HS-5 (cell line): Measurements from ENCODE around the gene NAT16.

Experiments used
- DNase-seq: peaks from one replicate; pipeline ENCODE4 v3.0.0-alpha.2; 2012; ENCODE audit warnings: low read depth

NAT16 gene

DNA sequence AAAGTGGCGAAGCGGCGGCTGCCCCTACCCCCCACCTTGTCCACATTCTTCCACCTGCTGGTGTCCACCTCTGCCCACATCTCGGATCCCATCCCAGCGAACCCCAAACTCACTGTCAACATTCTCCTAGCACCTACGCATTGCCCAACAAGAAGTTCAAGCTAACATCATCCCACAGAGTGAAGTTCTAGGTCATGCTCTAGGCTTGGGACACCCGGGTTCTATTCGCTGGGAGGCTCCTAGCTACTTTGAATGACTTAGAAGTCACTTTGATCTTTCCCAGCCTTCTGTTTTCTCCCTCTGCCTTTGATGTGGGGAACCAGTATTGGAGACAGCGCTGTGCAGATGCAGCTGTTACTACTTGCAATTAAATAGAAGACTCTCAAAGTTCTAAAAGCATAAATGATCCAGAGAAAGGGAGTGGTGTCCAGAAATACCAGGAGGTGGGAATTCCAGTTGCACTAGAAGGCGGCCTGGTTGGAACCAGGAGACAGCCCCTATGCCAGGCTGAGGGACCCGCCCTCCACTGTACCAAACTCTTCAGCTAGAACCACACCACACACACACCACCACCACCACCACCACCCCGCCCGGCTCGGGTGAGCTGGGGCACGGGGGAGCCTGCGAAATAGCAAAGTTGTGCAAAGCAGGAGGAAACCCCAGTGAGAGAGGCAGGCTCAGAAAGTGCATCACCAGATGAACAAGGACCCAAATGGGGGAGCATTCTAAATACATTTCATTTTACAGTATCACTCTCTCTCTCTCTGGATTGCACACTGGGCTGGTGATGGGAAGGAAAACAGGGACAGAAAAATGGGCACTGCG lies 9.3 kb downstream of the NAT16 start:
- no peak for DNase-seq

DNA sequence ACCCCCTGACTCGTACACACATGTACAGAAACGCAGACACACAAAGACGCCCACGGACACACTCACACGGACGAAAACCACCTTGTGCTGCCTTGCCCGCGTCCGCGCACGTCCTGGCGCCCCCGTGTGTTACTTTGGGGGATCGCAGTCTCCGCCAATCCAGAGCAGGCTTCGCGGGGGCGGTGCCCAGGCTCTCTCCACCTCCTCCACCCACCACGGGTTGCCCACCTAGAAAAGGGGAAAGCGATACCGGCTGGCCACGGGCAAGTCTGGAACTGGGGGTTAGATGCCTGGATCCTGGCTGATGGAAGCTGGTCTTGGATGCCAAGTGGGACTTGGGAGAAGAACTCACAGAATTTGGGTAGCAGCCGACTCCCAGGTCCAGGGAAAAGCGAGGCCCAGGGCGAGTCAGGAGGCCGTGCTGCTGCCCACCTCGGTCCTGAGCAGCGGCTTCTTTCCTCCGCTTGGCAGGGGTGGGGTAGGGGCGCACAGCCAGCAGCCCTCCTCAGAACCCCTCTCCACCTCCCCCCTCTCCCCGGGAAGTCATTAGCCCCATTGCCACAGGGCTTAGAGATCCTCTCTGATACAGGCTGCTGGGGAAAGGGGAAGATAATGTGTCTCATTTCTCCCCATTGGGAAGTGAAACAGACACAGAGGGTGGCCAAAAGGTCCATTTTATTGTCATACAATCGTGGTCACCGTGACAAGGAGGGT lies 10.1 kb downstream of the NAT16 start:
- DNase-seq = no peak

- no peak for DNase-seq
Measured at GRCh38 chr7:101169110-101169837, 10.8 kb downstream of the NAT16 start.

GRCh38 chr7:101168412-101169049 lies 11.6 kb downstream of the NAT16 start:
- DNase-seq = no peak

GRCh38 chr7:101167645-101168411 lies 12.3 kb downstream of the NAT16 start:
- DNase-seq = no peak

DNA sequence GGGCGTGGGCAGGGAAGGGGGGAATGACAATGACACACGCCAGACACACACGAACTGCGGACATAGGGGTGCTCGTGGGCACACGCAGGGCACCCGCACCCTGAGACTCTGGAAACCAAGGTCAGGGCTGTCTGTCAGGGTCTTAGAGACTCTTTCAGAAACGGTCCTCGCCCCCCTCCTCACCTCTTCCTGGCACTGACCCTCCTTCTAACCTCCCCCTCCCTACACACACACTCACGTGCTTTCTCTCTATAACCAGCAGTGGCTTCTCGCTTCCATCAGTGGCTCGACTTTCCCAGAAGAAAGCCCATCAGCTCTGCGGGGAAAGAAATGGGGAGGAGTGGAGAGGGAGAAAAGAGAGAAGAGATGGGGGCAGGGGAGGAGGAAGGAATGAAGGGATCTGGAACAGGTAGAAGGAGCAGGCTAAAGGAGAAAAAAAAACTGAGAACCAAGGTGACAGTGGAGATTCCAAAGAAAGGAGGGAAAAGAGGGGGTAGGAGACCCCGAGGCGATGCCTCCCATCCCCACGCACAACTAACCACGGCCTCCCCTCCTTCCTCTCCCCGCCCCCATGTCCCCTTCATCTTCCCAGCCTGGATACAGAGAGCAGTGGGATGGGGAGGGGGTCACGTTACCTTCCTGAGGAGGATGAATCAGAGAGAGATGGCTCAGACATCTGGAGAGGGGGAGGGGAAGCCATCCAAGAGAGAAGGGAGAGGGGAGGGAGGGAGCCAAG lies 13.0 kb downstream of the NAT16 start:
- no peak for DNase-seq

DNA sequence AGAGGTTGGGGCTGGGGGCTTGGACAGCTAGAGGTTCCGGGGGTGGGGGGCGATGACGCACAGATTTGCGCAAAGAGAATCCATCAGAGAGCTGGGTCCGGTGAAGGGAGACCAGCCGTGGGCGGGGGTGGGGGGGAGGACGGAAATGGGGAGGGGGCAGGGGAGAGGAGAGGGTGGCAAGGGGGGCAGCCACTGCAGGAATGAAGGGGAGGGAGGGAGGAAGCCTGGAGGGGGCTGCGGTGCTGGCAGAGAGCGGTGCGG lies 13.5 kb downstream of the NAT16 start:
- no peak for DNase-seq

GRCh38 chr7:101165958-101166647 lies 14.0 kb downstream of the NAT16 start:
- DNase-seq = no peak

DNA sequence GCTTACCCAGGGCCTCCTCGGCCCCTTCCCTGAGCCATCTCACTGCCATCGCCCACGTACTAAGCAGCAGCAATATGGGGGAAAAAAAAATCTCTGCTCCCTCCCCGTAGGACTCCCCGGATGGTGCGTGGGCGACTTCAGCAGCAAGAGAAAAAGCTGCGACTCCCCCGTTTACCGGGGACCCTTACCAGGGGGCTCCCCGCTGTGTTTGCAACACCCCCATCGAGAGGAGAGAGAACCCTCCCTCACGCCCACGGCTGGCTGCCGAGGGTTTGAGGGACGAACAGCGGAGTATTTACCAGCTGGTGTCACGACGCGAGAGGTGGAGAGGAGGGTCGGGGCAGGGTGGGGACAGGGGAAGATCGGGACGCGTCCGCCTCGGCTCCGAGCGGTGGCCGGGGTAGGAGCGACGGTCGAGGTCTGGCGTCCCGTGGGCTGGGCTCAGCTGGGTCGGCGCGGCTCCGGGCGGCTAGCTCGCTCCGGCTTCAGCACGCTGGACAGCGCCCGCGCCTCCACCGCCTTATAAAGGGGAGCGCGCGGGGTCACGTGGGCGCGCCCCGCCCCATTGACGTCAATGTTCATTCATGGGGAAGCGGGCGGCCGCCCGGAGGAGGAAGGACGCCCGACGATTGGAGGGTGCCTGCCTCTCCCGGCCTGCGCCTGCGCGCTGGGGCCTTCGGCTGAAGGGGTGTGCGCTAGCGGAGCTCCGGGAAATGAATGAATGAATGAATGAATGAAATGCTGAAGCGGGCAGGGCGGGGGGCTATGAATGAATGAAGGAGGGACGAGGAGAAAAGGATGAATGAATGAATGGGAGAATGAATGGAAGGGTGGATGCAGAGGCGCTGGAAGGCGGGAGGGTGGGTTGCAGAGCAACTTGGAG lies 14.8 kb downstream of the NAT16 start, which contains the start of gene VGF:
Gene VGF, minus strand, starts transcription at position 495 of the 883 bp plus-strand sequence. CDS start 726 bp downstream, outside the sequence.
- DNase-seq = no peak

DNA sequence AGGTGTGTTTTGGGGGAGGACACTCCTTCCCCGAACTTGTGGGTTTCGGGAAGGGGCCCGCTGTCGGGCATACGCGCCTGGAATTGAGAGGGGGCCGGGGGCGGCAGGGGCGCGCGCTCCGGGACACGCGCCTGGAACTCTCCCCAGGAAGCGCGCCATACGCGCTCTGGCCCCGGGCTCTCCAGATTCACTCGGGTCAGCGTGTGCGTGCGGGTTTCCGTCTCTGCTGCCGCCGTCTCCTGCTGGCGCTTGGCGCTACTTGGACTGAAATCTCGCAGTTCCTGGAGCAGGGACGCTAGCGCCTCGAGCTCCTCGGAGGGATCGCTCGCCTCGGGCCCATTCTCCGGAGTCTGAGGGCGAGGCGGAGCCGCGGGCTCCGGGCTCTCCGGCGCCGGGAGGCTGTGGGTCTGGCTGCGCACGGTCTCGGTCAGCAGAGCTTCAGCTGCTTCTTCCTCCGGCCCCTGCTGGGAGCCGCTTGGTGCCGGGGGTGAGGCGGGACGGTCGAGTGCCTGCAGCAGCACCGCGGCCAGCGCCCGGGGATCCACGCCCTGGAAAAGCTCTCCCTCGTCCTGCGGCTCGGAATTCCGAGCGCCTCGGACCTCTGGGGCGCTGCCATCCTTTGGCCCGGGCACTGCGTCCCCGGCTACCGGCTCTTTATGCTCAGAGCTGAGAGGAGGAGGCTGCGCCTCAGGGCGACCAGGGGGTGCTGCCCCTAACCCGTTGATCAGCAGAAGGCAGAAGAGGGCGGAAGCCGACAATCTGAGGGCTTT lies 15.8 kb downstream of the NAT16 start:
- no peak for DNase-seq

- no peak for DNase-seq
Measured at GRCh38 chr7:101163279-101164070, 16.6 kb downstream of the NAT16 start.

- no peak for DNase-seq
Measured at GRCh38 chr7:101162551-101163278, 17.4 kb downstream of the NAT16 start.

DNA sequence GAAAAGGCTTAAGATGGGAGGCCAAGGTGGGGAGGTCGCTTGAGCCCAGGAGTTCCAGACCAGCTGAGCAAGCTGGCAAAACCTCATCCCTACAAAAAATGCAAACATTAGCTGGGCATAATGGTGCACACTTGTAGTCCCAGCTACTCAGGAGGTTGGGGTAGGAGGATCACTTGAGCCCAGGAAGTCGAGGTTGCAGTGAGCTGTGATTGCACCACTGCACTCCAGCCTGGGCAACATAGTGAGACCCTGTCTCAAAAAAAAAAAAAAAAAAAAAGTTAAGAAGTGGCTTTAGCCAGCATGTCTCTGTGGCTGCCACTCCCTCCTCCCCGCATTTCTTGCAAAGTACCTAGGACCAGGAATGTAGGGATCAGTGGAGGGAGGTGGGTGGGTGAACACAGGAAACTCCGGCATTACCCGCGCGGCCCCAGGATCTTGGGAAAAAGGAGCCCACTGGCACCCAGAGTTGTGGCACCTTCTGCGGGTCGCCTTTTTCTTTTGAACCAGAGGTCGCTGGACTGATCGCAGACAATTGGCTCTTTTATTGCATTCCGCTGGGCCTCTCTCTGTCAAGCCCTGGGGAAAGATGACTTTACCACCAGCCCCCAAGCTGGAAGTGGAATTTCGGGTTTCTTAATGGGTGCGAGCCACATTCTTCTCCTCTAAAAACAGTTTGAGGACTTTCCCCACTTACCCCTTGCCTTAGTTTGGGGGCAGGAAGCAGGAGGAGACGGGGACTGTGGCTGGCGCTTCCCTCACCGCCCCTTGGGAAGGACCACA lies 18.2 kb downstream of the NAT16 start:
- no peak for DNase-seq

GRCh38 chr7:101160910-101161309 lies 19.2 kb downstream of the NAT16 start:
- DNase-seq = no peak

DNA sequence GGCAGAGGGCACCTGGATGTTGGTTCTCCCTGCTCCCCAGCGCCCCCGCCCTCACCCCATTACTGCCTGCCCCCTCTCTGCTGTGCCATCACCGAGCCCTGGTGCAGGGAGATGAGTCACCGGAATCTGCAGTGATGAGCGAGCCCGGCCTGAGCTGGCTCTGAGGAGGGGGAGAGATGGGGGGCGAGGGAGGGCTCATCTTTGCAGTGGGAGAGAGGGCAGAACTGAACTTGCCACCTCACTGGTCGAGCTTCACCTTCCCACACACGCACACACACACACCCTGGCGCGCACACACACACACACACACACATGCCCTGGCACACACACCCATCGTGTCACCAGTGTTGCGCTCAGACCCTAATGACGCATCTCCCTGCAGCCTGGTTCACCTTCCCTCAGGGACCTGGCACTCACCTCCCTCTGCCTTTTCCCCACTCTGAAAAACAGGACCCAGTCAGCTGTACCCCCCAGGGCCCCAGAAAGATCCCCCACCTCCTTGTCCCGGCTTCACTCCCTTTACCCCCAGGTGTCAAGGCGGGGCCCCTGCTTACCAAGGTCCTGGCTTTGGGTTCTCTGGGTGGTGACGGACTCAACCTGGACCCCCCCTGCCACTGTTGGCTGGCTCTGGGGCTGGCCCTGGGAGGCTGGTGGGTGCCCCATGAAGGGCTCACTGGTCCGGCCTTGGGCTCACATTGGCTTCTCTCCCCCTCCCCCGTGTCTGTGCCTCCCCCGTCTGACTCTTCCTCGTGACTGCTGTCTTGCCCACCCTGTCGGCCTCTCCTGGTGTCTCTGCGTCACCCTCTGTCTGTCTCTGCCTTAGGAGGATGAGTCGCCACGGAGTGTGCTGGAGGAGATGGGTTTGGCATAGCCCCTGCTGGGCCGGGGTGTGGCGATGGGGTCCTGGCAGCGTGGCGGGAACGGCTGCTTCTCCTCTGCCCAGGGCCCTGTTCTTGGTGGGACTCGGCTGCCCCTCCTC lies 20.1 kb downstream of the NAT16 start:
- DNase-seq = no peak
